SK-N-SH (cell line): ENCODE measurements around the gene OPA1. TPM values are rescaled to one million over a fixed set of nuclear protein-coding genes. Genes with fewer than 3 reads are reported as not detected.

Experiments used
- CTCF ChIA-PET: fragments of 300-600, 350-600 bp; formaldehyde crosslinking; extraction: SDS; loops from one replicate; lab custom pipeline; 2021; lab: Yijun Ruan, JAX
- POLR2A ChIA-PET: fragments of 350-600 bp; sonication (Branson Sonifier 250); formaldehyde crosslinking; extraction: SDS; loops from one replicate; lab custom pipeline; 2020; ENCODE audit warnings: antibody characterized with exemption, inconsistent platforms; lab: Yijun Ruan, JAX
- DNase-seq: peaks from one replicate; pipeline ENCODE4 v3.0.0; 2012
- H2AFZ ChIP-seq: fragments of 200-600 bp; sonication (generic); 2 replicates; pipeline ENCODE4 v1.8.1; 2016; ENCODE audit warnings: antibody characterized with exemption, mild to moderate bottlenecking, low read depth
- H3F3A ChIP-seq: fragments of 200-600 bp; sonication (generic); replicated peaks from 2 replicates; pipeline ENCODE3; 2016; ENCODE audit warnings: antibody characterized with exemption, mild to moderate bottlenecking; ENCODE audit not compliant: insufficient read depth
- H3K27ac ChIP-seq, 2 experiments: fragments of 200-500 bp in 1 of 2; fragments of 200-600 bp in 1 of 2; sonication (Bioruptor generic) in 1 of 2; sonication (generic), shearing (Covaris generic) in 1 of 2; 2 replicates each; pipeline versions ENCODE4 v1.5.1 to v1.6.1; 2014 to 2016; ENCODE audit warnings: low read depth in 2 of 2, inconsistent platforms in 1 of 2, low read length in 1 of 2, mild to moderate bottlenecking in 1 of 2, mixed read lengths in 1 of 2
- H3K27me3 ChIP-seq: fragments of 200-600 bp; sonication (generic), shearing (Covaris generic); 2 replicates; pipeline ENCODE4 v1.6.1; 2016; ENCODE audit warnings: mixed run types; ENCODE audit not compliant: insufficient read depth
- H3K36me3 ChIP-seq, 2 experiments: fragments of 200-500 bp in 1 of 2; fragments of 200-600 bp in 1 of 2; sonication (Bioruptor generic) in 1 of 2; sonication (generic) in 1 of 2; replicated peaks in 1 of 2; 2 replicates each; pipeline versions ENCODE3 to v1.5.1; 2014 to 2016; ENCODE audit warnings: low read length in 1 of 2, mild to moderate bottlenecking in 1 of 2; ENCODE audit not compliant: insufficient read depth in 2 of 2, control insufficient read depth in 1 of 2
- H3K4me1 ChIP-seq, 2 experiments: fragments of 200-500 bp in 1 of 2; fragments of 200-600 bp in 1 of 2; sonication (Bioruptor generic) in 1 of 2; sonication (generic), shearing (Covaris generic) in 1 of 2; 2 replicates each; pipeline versions ENCODE4 v1.5.1 to v1.6.1; 2014 to 2016; ENCODE audit warnings: low read depth in 1 of 2, low read length in 1 of 2, mixed run types in 1 of 2; ENCODE audit not compliant: insufficient read depth in 2 of 2, control insufficient read depth in 1 of 2
- H3K4me2 ChIP-seq: fragments of 200-600 bp; sonication (generic), shearing (Covaris generic); 2 replicates; pipeline ENCODE4 v1.6.1; 2017; ENCODE audit warnings: mixed run types
- H3K4me3 ChIP-seq, 2 experiments: fragments of 200-500 bp in 1 of 2; fragments of 200-600 bp in 1 of 2; sonication (Bioruptor generic) in 1 of 2; sonication (generic), shearing (Covaris generic) in 1 of 2; 2 replicates each; pipeline versions ENCODE4 v1.5.1 to v1.8.1; 2014 to 2016; ENCODE audit warnings: low read depth in 2 of 2, inconsistent platforms in 1 of 2, low read length in 1 of 2, mild to moderate bottlenecking in 1 of 2, mixed read lengths in 1 of 2, moderate library complexity in 1 of 2
- H3K79me2 ChIP-seq: fragments of 200-600 bp; sonication (generic); 2 replicates; pipeline ENCODE4 v1.8.1; 2017; ENCODE audit warnings: mild to moderate bottlenecking; ENCODE audit not compliant: insufficient read depth
- H3K9ac ChIP-seq: fragments of 200-600 bp; sonication (generic); 2 replicates; pipeline ENCODE4 v1.6.1; 2017; ENCODE audit warnings: mixed run types
- H3K9me2 ChIP-seq: fragments of 200-600 bp; sonication (generic); 2 replicates; pipeline ENCODE4 v1.6.1; 2017; ENCODE audit warnings: mixed run types
- H3K9me3 ChIP-seq: fragments of 200-600 bp; sonication (generic); 2 replicates; pipeline ENCODE4 v1.6.1; 2017; ENCODE audit warnings: mixed run types, mild to moderate bottlenecking, moderate library complexity
- H4K20me1 ChIP-seq: fragments of 200-600 bp; sonication (generic); 2 replicates; pipeline ENCODE4 v1.6.1; 2017; ENCODE audit warnings: mild to moderate bottlenecking, mixed run types; ENCODE audit not compliant: insufficient read depth
- CTCF ChIP-seq: fragments of 200-600 bp; sonication (generic); IDR thresholded peaks from 2 replicates; pipeline ENCODE4 v1.6.1; 2017; ENCODE audit warnings: antibody characterized with exemption, mild to moderate bottlenecking, moderate library complexity
- ELF1 ChIP-seq: IDR thresholded peaks from 2 replicates; pipeline ENCODE4 v1.4.0; 2012
- EZH2phosphoT487 ChIP-seq: fragments of 200-600 bp; sonication (generic); IDR thresholded peaks from 2 replicates; pipeline ENCODE4 v1.6.1; 2017; ENCODE audit warnings: low read depth, mixed run types, mild to moderate bottlenecking, antibody characterized with exemption, moderate library complexity, borderline replicate concordance
- FOXJ3 ChIP-seq: sonication (generic); formaldehyde crosslinking; IDR thresholded peaks from 2 replicates; pipeline ENCODE4 v1.5.1; 2020; ENCODE audit warnings: mild to moderate bottlenecking, missing genetic modification reagents
- GABPA ChIP-seq: IDR thresholded peaks from 2 replicates; pipeline ENCODE4 v1.4.0; 2012; ENCODE audit warnings: low read depth, mild to moderate bottlenecking
- IRF3 ChIP-seq: fragments of 150-350 bp; IDR thresholded peaks from 2 replicates; pipeline ENCODE4 v1.6.1; 2016; ENCODE audit warnings: mild to moderate bottlenecking, low read depth, low read length
- MAX ChIP-seq: IDR thresholded peaks from 2 replicates; pipeline ENCODE4 v1.4.0; 2012; ENCODE audit warnings: low read depth
- MXI1 ChIP-seq: IDR thresholded peaks from 2 replicates; pipeline ENCODE4 v1.6.1; 2012; ENCODE audit warnings: mild to moderate bottlenecking, low read depth, low read length, improper control_type of control experiment
- PBX3 ChIP-seq: IDR thresholded peaks from 2 replicates; pipeline ENCODE4; 2012
- POLR2AphosphoS5 ChIP-seq: IDR thresholded peaks from 2 replicates; pipeline ENCODE4 v1.6.1; 2012; ENCODE audit warnings: low read depth, low read length
- RAD21 ChIP-seq: IDR thresholded peaks from 2 replicates; pipeline ENCODE4 v1.6.1; 2012; ENCODE audit warnings: mild to moderate bottlenecking, low read length
- RCOR1 ChIP-seq: fragments of 150-350 bp; IDR thresholded peaks from 2 replicates; pipeline ENCODE4 v1.6.1; 2017; ENCODE audit warnings: antibody characterized with exemption, low read length
- REST ChIP-seq: IDR thresholded peaks from 2 replicates; pipeline ENCODE4 v1.6.1; 2012; ENCODE audit warnings: mild to moderate bottlenecking, low read depth, low read length, moderate library complexity
- RFX5 ChIP-seq: IDR thresholded peaks from 2 replicates; pipeline ENCODE4 v1.6.1; 2012; ENCODE audit warnings: mild to moderate bottlenecking, improper control_type of control experiment, low read length
- RXRA ChIP-seq: IDR thresholded peaks from 2 replicates; pipeline ENCODE4 v1.4.0; 2012; ENCODE audit warnings: low read depth, mild to moderate bottlenecking, borderline replicate concordance
- SIN3A ChIP-seq: IDR thresholded peaks from 2 replicates; pipeline ENCODE4 v1.6.1; 2012; ENCODE audit warnings: low read depth, mild to moderate bottlenecking, low read length, moderate library complexity, borderline replicate concordance
- SMC3 ChIP-seq: IDR thresholded peaks from 2 replicates; pipeline ENCODE4 v1.6.1; 2012; ENCODE audit warnings: low read depth, low read length, improper control_type of control experiment
- TAF1 ChIP-seq: IDR thresholded peaks from 2 replicates; pipeline ENCODE4 v1.6.1; 2012; ENCODE audit warnings: low read depth, mild to moderate bottlenecking, low read length, moderate library complexity, borderline replicate concordance
- TCF12 ChIP-seq: IDR thresholded peaks from 2 replicates; pipeline ENCODE4 v1.4.0; 2012
- TEAD4 ChIP-seq: IDR thresholded peaks from 2 replicates; pipeline ENCODE4 v1.4.0; 2012; ENCODE audit warnings: mild to moderate bottlenecking, borderline replicate concordance; ENCODE audit not compliant: insufficient read depth
- YY1 ChIP-seq: IDR thresholded peaks from 2 replicates; pipeline ENCODE4 v1.4.0; 2012; ENCODE audit warnings: low read depth, mild to moderate bottlenecking
- WGBS: methylation state at CpG from one replicate; pipeline ENCODE4 v1.1.6; 2017; ENCODE audit warnings: low lambda C conversion rate; 5-methylcytosine and 5-hydroxymethylcytosine counted together
- polyA plus RNA-seq, 3 experiments: library from polyadenylated mRNA; depleted of rRNA; stranded (reverse); fragments of >200 nt; gene quantifications; 2 replicates each; pipeline ENCODE4 v1.2.3, GENCODE V29; 2012

OPA1 gene
- polyA plus RNA-seq, 1 of the 3 experiments (the other 2 are of a cell fraction): 11.4 TPM

GRCh38 chr3:193727089-193727488, 134.1 kb downstream of the OPA1 start:
- Histone ChIP-seq H3K27me3 (no peaks in the 10 kb centered on the region; the same call in 1 of the 2 replicates), H3K9me3 (no peaks in the 10 kb centered on the region), H3K4me2 (no peak overlapping the region), H3K4me1 (no peaks in the 10 kb centered on the region; a peak in 1 of 4 replicates), H3K4me3 (no peak overlapping the region), H3K27ac (no peak overlapping the region), H2AFZ (no peak overlapping the region), H3K36me3 (no peaks in the 10 kb centered on the region), H3K9me2 (no peaks in the 10 kb centered on the region), H4K20me1 (no peaks in the 10 kb centered on the region), H3F3A (no peaks in the 10 kb centered on the region), H3K9ac (no peak overlapping the region), H3K79me2 (no peaks in the 10 kb centered on the region)
- 19% methylated on average over 4 of the region's 6 CpGs for WGBS
- ChIA-PET CTCF (interaction anchor here (1.3 to 1.5 kb wide), 3 partner anchors 54 to 410 kb away, joined by 3 to 6 read pairs (median 4); no protein-coding TSS in a partner anchor), POLR2A (no interaction called here)
- DNase-seq: no peak
- TF ChIP-seq POLR2AphosphoS5 (no peak), TCF12 (no peak), FOXJ3 (CRISPR knock-in tag) (no peak), TEAD4 (no peak), TAF1 (no peak), RAD21 (no peak), RCOR1 (no peak), EZH2phosphoT487 (no peak), ELF1 (no peak), REST (no peak), GABPA (no peak), SIN3A (no peak), YY1 (no peak), MXI1 (no peak)

GRCh38 chr3:193728429-193729087, 135.6 kb downstream of the OPA1 start:
- CTCF ChIA-PET: no interaction called here
- Histone ChIP-seq H3K27ac (no peak overlapping the region), H2AFZ (no peak overlapping the region), H3K4me3 (no peak overlapping the region), H3K79me2 (no peaks in the 10 kb centered on the region), H3K4me2 (no peak overlapping the region), H3K4me1 (no peaks in the 10 kb centered on the region; a peak in 1 of 4 replicates), H4K20me1 (no peaks in the 10 kb centered on the region), H3K9me3 (no peaks in the 10 kb centered on the region), H3K9ac (no peak overlapping the region), H3K27me3 (no peaks in the 10 kb centered on the region; the same call in 1 of the 2 replicates), H3K36me3 (no peaks in the 10 kb centered on the region), H3F3A (no peaks in the 10 kb centered on the region), H3K9me2 (no peaks in the 10 kb centered on the region)
- no peak for DNase-seq
- WGBS: 66% methylated on average over 7 of the region's 7 CpGs
- POLR2A ChIA-PET: no interaction called here
- TF ChIP-seq IRF3 (no peak), MAX (no peak), SMC3 (no peak), CTCF (no peak), RXRA (no peak), RFX5 (no peak), ELF1 (no peak), EZH2phosphoT487 (no peak), RAD21 (no peak), PBX3 (no peak), FOXJ3 (CRISPR knock-in tag) (no peak)
